ENCODE measurements around the gene MYO3B.
A peak's percentile ranks its signal among the peaks of the same experiment; 100 is the strongest.

The MYO3B gene

DNA sequence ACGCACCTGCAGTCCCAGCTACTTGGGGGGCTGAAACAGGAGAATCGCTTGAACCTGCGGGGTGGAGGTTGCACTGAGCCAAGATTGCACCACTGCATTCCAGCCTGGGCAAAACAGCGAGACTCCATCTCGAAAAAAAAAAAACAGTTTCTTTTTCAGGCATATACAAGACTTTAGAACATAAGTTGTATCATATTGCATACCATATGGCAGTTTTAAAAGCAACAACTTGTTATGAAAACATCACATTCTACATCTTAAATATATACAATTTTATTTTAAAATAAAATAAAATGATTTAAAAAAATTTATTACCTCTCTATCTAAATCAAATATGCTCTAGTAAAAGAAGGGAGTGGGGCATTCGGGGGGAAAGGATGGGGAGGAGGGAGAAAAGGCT is 497.8 kb downstream of the MYO3B start:
- no peaks in the 10 kb centered on the region for H3K4me1 ChIP-seq (ENCODE audit: low read length)
- H3K9me2 ChIP-seq (replicated peaks; ENCODE audit: insufficient read depth, low read length), result no peaks in the 10 kb centered on the region
- no peaks in the 10 kb centered on the region for H3K9me3 ChIP-seq (replicated peaks; ENCODE audit: insufficient read depth, low read length)
- no peaks in the 10 kb centered on the region for H4K20me1 ChIP-seq (ENCODE audit: insufficient read depth, low read length)
- no peak overlapping the region for H3K27ac ChIP-seq (ENCODE audit: low read length)
- H3K27me3 ChIP-seq (replicated peaks; ENCODE audit: insufficient read depth, low read length), result no peaks in the 10 kb centered on the region
- no peaks in the 10 kb centered on the region for H3K79me2 ChIP-seq (ENCODE audit: low read length)
- no peaks in the 10 kb centered on the region for H3K36me3 ChIP-seq (replicated peaks; ENCODE audit: insufficient read depth, low read length)
- H3K4me3 ChIP-seq (ENCODE audit: low read length), result no peak overlapping the region
- DNase-seq, result no peak
- no peaks in the 10 kb centered on the region for H3F3A ChIP-seq (ENCODE audit: insufficient read depth, low read length)
- H3K4me2 ChIP-seq (ENCODE audit: low read depth, low read length), result no peak overlapping the region
- H3K9ac ChIP-seq (ENCODE audit: low read length), result no peak overlapping the region
- no peak overlapping the region for H2AFZ ChIP-seq (ENCODE audit: low read length)
- TF ChIP-seq EZH2phosphoT487 (IDR thresholded peaks at IDR 0.05; ENCODE audit: low read length), result no peak
- no peak for TF ChIP-seq EZH2 (optimal IDR thresholded peaks at IDR 0.05; ENCODE audit: low read depth, low read length)
- TF ChIP-seq, protein P1, sequence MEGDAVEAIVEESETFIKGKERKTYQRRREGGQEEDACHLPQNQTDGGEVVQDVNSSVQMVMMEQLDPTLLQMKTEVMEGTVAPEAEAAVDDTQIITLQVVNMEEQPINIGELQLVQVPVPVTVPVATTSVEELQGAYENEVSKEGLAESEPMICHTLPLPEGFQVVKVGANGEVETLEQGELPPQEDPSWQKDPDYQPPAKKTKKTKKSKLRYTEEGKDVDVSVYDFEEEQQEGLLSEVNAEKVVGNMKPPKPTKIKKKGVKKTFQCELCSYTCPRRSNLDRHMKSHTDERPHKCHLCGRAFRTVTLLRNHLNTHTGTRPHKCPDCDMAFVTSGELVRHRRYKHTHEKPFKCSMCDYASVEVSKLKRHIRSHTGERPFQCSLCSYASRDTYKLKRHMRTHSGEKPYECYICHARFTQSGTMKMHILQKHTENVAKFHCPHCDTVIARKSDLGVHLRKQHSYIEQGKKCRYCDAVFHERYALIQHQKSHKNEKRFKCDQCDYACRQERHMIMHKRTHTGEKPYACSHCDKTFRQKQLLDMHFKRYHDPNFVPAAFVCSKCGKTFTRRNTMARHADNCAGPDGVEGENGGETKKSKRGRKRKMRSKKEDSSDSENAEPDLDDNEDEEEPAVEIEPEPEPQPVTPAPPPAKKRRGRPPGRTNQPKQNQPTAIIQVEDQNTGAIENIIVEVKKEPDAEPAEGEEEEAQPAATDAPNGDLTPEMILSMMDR (IDR thresholded peaks at IDR 0.05; ENCODE audit: low read length), result no peak

GRCh38 chr2:170679607-170680079 is 501.7 kb downstream of the MYO3B start:
- H4K20me1 ChIP-seq (ENCODE audit: insufficient read depth, low read length), result no peaks in the 10 kb centered on the region
- TF ChIP-seq EZH2 (optimal IDR thresholded peaks at IDR 0.05; ENCODE audit: low read depth, low read length) (no peak), EZH2phosphoT487 (IDR thresholded peaks at IDR 0.05; ENCODE audit: low read length) (no peak)
- TF ChIP-seq, protein P1 (IDR thresholded peaks at IDR 0.05; ENCODE audit: low read length), result no peak
- H3K27me3 ChIP-seq (replicated peaks; ENCODE audit: insufficient read depth, low read length), result no peaks in the 10 kb centered on the region
- no peak overlapping the region for H3K9ac ChIP-seq (ENCODE audit: low read length)
- no peaks in the 10 kb centered on the region for H3F3A ChIP-seq (ENCODE audit: insufficient read depth, low read length)
- no peaks in the 10 kb centered on the region for H3K4me1 ChIP-seq (ENCODE audit: low read length)
- no peaks in the 10 kb centered on the region for H3K9me3 ChIP-seq (replicated peaks; ENCODE audit: insufficient read depth, low read length)
- H3K9me2 ChIP-seq (replicated peaks; ENCODE audit: insufficient read depth, low read length), result no peaks in the 10 kb centered on the region
- H2AFZ ChIP-seq (ENCODE audit: low read length), result no peak overlapping the region
- H3K79me2 ChIP-seq (ENCODE audit: low read length), result no peaks in the 10 kb centered on the region
- no peak overlapping the region for H3K4me2 ChIP-seq (ENCODE audit: low read depth, low read length)
- H3K27ac ChIP-seq (ENCODE audit: low read length), result no peak overlapping the region
- no peak for DNase-seq
- H3K4me3 ChIP-seq (ENCODE audit: low read length), result no peak overlapping the region
- no peaks in the 10 kb centered on the region for H3K36me3 ChIP-seq (replicated peaks; ENCODE audit: insufficient read depth, low read length)

GRCh38 chr2:170680172-170680941 is 502.4 kb downstream of the MYO3B start:
- Histone ChIP-seq H3K4me2 (ENCODE audit: low read depth, low read length) (no peak overlapping the region), H3K9me3 (replicated peaks; ENCODE audit: insufficient read depth, low read length) (no peaks in the 10 kb centered on the region), H3K79me2 (ENCODE audit: low read length) (no peaks in the 10 kb centered on the region), H3K9me2 (replicated peaks; ENCODE audit: insufficient read depth, low read length) (no peaks in the 10 kb centered on the region), H3K4me1 (ENCODE audit: low read length) (no peaks in the 10 kb centered on the region), H4K20me1 (ENCODE audit: insufficient read depth, low read length) (no peaks in the 10 kb centered on the region), H2AFZ (ENCODE audit: low read length) (no peak overlapping the region), H3K27ac (ENCODE audit: low read length) (no peak overlapping the region), H3K36me3 (replicated peaks; ENCODE audit: insufficient read depth, low read length) (no peaks in the 10 kb centered on the region), H3K9ac (ENCODE audit: low read length) (no peak overlapping the region), H3F3A (ENCODE audit: insufficient read depth, low read length) (no peaks in the 10 kb centered on the region), H3K4me3 (ENCODE audit: low read length) (no peak overlapping the region), H3K27me3 (replicated peaks; ENCODE audit: insufficient read depth, low read length) (no peaks in the 10 kb centered on the region)
- TF ChIP-seq EZH2 (optimal IDR thresholded peaks at IDR 0.05; ENCODE audit: low read depth, low read length) (no peak), EZH2phosphoT487 (IDR thresholded peaks at IDR 0.05; ENCODE audit: low read length) (no peak)
- TF ChIP-seq, protein P1 (IDR thresholded peaks at IDR 0.05; ENCODE audit: low read length), result no peak
- DNase-seq, result peak; percentile 19
